Mesendoderm (in vitro differentiated cells): ENCODE data around the gene TSPAN14.

Source experiments
- DNase-seq: peaks from one replicate; pipeline ENCODE4 v3.0.0; 2013
- H2AK5ac ChIP-seq: 2 replicates; pipeline ENCODE4 v1.6.1; 2013; ENCODE audit warnings: low read length, inconsistent platforms
- H2BK120ac ChIP-seq: 2 replicates; pipeline ENCODE4 v1.6.1; 2013; ENCODE audit warnings: low read depth, mild to moderate bottlenecking, low read length, moderate library complexity, mixed read lengths
- H2BK15ac ChIP-seq: replicated peaks from 2 replicates; pipeline ENCODE4 v1.6.1; 2013; ENCODE audit warnings: low read depth, mild to moderate bottlenecking, moderate library complexity
- H2BK5ac ChIP-seq: 2 replicates; pipeline ENCODE4 v1.6.1; 2013; ENCODE audit warnings: low read length, inconsistent platforms
- H3K18ac ChIP-seq: 2 replicates; pipeline ENCODE4 v1.6.1; 2013; ENCODE audit warnings: mild to moderate bottlenecking, low read length, mixed read lengths
- H3K23ac ChIP-seq: one replicate; pipeline ENCODE4 v1.6.1; 2013; ENCODE audit warnings: low read length
- H3K27ac ChIP-seq: 2 replicates; pipeline ENCODE4 v1.5.1; 2013; ENCODE audit warnings: low read depth, mild to moderate bottlenecking, inconsistent platforms, low read length, moderate library complexity
- H3K27me3 ChIP-seq: 2 replicates; pipeline ENCODE4 v1.6.1; 2013; ENCODE audit warnings: low read length, control low read depth, mild to moderate bottlenecking, inconsistent platforms; ENCODE audit not compliant: insufficient read depth, poor library complexity
- H3K36me3 ChIP-seq: 2 replicates; pipeline ENCODE4 v1.6.1; 2013; ENCODE audit warnings: low read length, inconsistent platforms; ENCODE audit not compliant: control insufficient read depth, insufficient read depth
- H3K4ac ChIP-seq: one replicate; pipeline ENCODE4 v1.6.1; 2013; ENCODE audit warnings: low read depth, mild to moderate bottlenecking, low read length, moderate library complexity
- H3K4me1 ChIP-seq: 2 replicates; pipeline ENCODE4 v1.6.1; 2013; ENCODE audit warnings: low read depth, low read length, inconsistent platforms; ENCODE audit not compliant: control insufficient read depth
- H3K4me2 ChIP-seq: 2 replicates; pipeline ENCODE4 v1.6.1; 2013; ENCODE audit warnings: low read length
- H3K4me3 ChIP-seq: 2 replicates; pipeline ENCODE4 v1.5.1; 2013; ENCODE audit warnings: mild to moderate bottlenecking, low read length
- H3K56ac ChIP-seq: one replicate; pipeline ENCODE4 v1.6.1; 2013; ENCODE audit warnings: low read length
- H3K79me1 ChIP-seq: 2 replicates; pipeline ENCODE4 v1.6.1; 2013; ENCODE audit warnings: low read length, inconsistent platforms
- H3K79me2 ChIP-seq: 2 replicates; pipeline ENCODE4 v1.6.1; 2013; ENCODE audit warnings: mild to moderate bottlenecking, low read length; ENCODE audit not compliant: control insufficient read depth, insufficient read depth
- H3K9ac ChIP-seq: 2 replicates; pipeline ENCODE4 v1.6.1; 2013; ENCODE audit warnings: low read length, inconsistent platforms
- H4K5ac ChIP-seq: one replicate; pipeline ENCODE4 v1.6.1; 2013; ENCODE audit warnings: low read length
- H4K8ac ChIP-seq: one replicate; pipeline ENCODE4 v1.6.1; 2013; ENCODE audit warnings: low read depth, mild to moderate bottlenecking, control low read depth, low read length, moderate library complexity
- WGBS: extraction: QIAGEN DNeasy Blood & Tissue Kit; methylation state at CpG from one replicate; pipeline ENCODE4 v1.1.7; 2013; ENCODE audit warnings: low lambda C conversion rate, missing lambda C conversion rate; ENCODE audit not compliant: insufficient coverage; ENCODE audit errors: extremely low coverage; 5-methylcytosine and 5-hydroxymethylcytosine counted together

TSPAN14 gene

GRCh38 chr10:80448209-80448942, 5.7 kb upstream of the TSPAN14 start:
- DNase-seq, result no peak
- no peaks in the 10 kb centered on the region for H3K79me2 ChIP-seq
- no peak overlapping the region for H4K8ac ChIP-seq
- no peak overlapping the region for H3K4ac ChIP-seq
- no peak overlapping the region for H3K23ac ChIP-seq
- H3K4me1 ChIP-seq, result peaks cover 2% of the 10 kb centered on the region
- no peak overlapping the region for H3K56ac ChIP-seq
- no peaks in the 10 kb centered on the region for H3K36me3 ChIP-seq
- H2AK5ac ChIP-seq, result no peak overlapping the region
- no peak overlapping the region for H3K27ac ChIP-seq
- no CpG with 5 or more reads among the region's 4 CpGs for WGBS
- H3K27me3 ChIP-seq, result no peaks in the 10 kb centered on the region
- H2BK120ac ChIP-seq, result no peak overlapping the region
- no peak overlapping the region for H3K9ac ChIP-seq
- no peak overlapping the region for H3K18ac ChIP-seq
- no peaks in the 10 kb centered on the region for H3K79me1 ChIP-seq
- no peak overlapping the region for H3K4me2 ChIP-seq
- H4K5ac ChIP-seq, result no peak overlapping the region
- no peak overlapping the region for H2BK15ac ChIP-seq
- H2BK5ac ChIP-seq, result no peak overlapping the region
- no peak overlapping the region for H3K4me3 ChIP-seq

GRCh38 chr10:80449520-80449919, 4.6 kb upstream of the TSPAN14 start:
- no CpG with 5 or more reads among the region's 2 CpGs for WGBS

GRCh38 chr10:80451132-80451531, 3.0 kb upstream of the TSPAN14 start:
- no CpG with 5 or more reads among the region's 1 CpG for WGBS
- Histone ChIP-seq H2AK5ac (no peak overlapping the region), H3K4me1 (peaks cover 7% of the 10 kb centered on the region), H2BK120ac (no peak overlapping the region), H4K5ac (no peak overlapping the region), H3K4ac (no peak overlapping the region), H3K27ac (no peak overlapping the region), H3K23ac (no peak overlapping the region), H2BK5ac (no peak overlapping the region), H3K27me3 (no peaks in the 10 kb centered on the region), H3K4me3 (no peak overlapping the region), H3K9ac (no peak overlapping the region), H3K79me1 (peaks cover 8% of the 10 kb centered on the region), H3K18ac (no peak overlapping the region), H3K56ac (no peak overlapping the region), H3K79me2 (peaks cover 16% of the 10 kb centered on the region), H4K8ac (no peak overlapping the region), H3K4me2 (no peak overlapping the region), H2BK15ac (no peak overlapping the region), H3K36me3 (no peaks in the 10 kb centered on the region)
- no peak for DNase-seq

More at GRCh38 chr10:80449520-80449919, 4.6 kb upstream of the TSPAN14 start:
- Histone ChIP-seq H3K27me3 (no peaks in the 10 kb centered on the region), H2AK5ac (no peak overlapping the region), H3K4me3 (no peak overlapping the region), H3K36me3 (no peaks in the 10 kb centered on the region), H4K8ac (no peak overlapping the region), H4K5ac (no peak overlapping the region), H3K18ac (no peak overlapping the region), H3K79me2 (peaks cover 1% of the 10 kb centered on the region), H3K27ac (no peak overlapping the region), H2BK5ac (no peak overlapping the region), H3K4ac (no peak overlapping the region), H3K23ac (no peak overlapping the region), H2BK15ac (no peak overlapping the region), H3K4me2 (no peak overlapping the region), H2BK120ac (no peak overlapping the region), H3K79me1 (no peaks in the 10 kb centered on the region), H3K4me1 (peaks cover 2% of the 10 kb centered on the region), H3K9ac (no peak overlapping the region), H3K56ac (no peak overlapping the region)
- peak; percentile 55 for DNase-seq

GRCh38 chr10:80452069-80452468, 2.0 kb upstream of the TSPAN14 start:
- H3K56ac ChIP-seq, result no peak overlapping the region
- no peak for DNase-seq
- H3K4me3 ChIP-seq, result no peak overlapping the region
- no peak overlapping the region for H3K18ac ChIP-seq
- H3K79me1 ChIP-seq, result peaks cover 10% of the 10 kb centered on the region
- H3K4me2 ChIP-seq, result no peak overlapping the region
- no peak overlapping the region for H3K9ac ChIP-seq
- H4K5ac ChIP-seq, result no peak overlapping the region
- H3K27me3 ChIP-seq, result no peaks in the 10 kb centered on the region
- H2AK5ac ChIP-seq, result no peak overlapping the region
- no peak overlapping the region for H2BK120ac ChIP-seq
- H2BK5ac ChIP-seq, result no peak overlapping the region
- H2BK15ac ChIP-seq, result no peak overlapping the region
- H4K8ac ChIP-seq, result no peak overlapping the region
- no peak overlapping the region for H3K27ac ChIP-seq
- peaks cover 9% of the 10 kb centered on the region for H3K4me1 ChIP-seq
- H3K4ac ChIP-seq, result no peak overlapping the region
- peaks cover 24% of the 10 kb centered on the region for H3K79me2 ChIP-seq
- H3K36me3 ChIP-seq, result no peaks in the 10 kb centered on the region
- H3K23ac ChIP-seq, result peak overlapping the region; percentile 32

GRCh38 chr10:80452640-80453039, 1.5 kb upstream of the TSPAN14 start:
- H2BK120ac ChIP-seq, result no peak overlapping the region
- no peak overlapping the region for H3K4me3 ChIP-seq
- H3K23ac ChIP-seq, result no peak overlapping the region
- H3K27ac ChIP-seq, result no peak overlapping the region
- no peak for DNase-seq
- H3K4ac ChIP-seq, result no peak overlapping the region
- H3K9ac ChIP-seq, result no peak overlapping the region
- no peak overlapping the region for H2BK5ac ChIP-seq
- H2AK5ac ChIP-seq, result no peak overlapping the region
- H3K79me1 ChIP-seq, result peaks cover 10% of the 10 kb centered on the region
- H3K4me1 ChIP-seq, result peaks cover 9% of the 10 kb centered on the region
- H3K79me2 ChIP-seq, result peaks cover 29% of the 10 kb centered on the region
- no peak overlapping the region for H3K4me2 ChIP-seq
- no peak overlapping the region for H4K5ac ChIP-seq
- no peak overlapping the region for H4K8ac ChIP-seq
- no peak overlapping the region for H3K18ac ChIP-seq
- H3K56ac ChIP-seq, result no peak overlapping the region
- H3K27me3 ChIP-seq, result no peaks in the 10 kb centered on the region
- no peak overlapping the region for H2BK15ac ChIP-seq
- no CpG with 5 or more reads among the region's 4 CpGs for WGBS
- no peaks in the 10 kb centered on the region for H3K36me3 ChIP-seq
